A673 (cell line): ENCODE results near the gene KCNS3. TPM values are rescaled to one million over a fixed set of nuclear protein-coding genes. Genes with fewer than 3 reads are reported as not detected.

Experiments used
- BruUV-seq: library from RNA; stranded (reverse); fragments of 400-500 nt; replicated peaks from 2 replicates; lab custom pipeline; 2021; lab: Mats Ljungman, UMichigan
- CTCF ChIA-PET: fragments of 300-600 bp; sonication (Branson Sonifier 250); formaldehyde crosslinking; loops from one replicate; lab custom pipeline; 2022; ENCODE audit warnings: antibody characterized with exemption; lab: Charles Lee
- POLR2A ChIA-PET: fragments of 300-600 bp; sonication (Branson Sonifier 250); formaldehyde crosslinking; loops from one replicate; lab custom pipeline; 2022; ENCODE audit warnings: antibody characterized with exemption; ENCODE audit not compliant: low non-redundant PET; lab: Charles Lee
- DNase-seq: peaks from one replicate; pipeline ENCODE4 v3.0.0-alpha.2; 2015; ENCODE audit warnings: low spot score
- H3K27ac ChIP-seq: fragments of 200-600 bp; sonication (generic); 2 replicates; pipeline ENCODE4 v1.5.1; 2016; ENCODE audit warnings: mixed run types, low read depth, mild to moderate bottlenecking, mixed read lengths, antibody characterized with exemption, low read length; ENCODE audit not compliant: poor library complexity, severe bottlenecking
- H3K27me3 ChIP-seq: fragments of 200-600 bp; sonication (generic); replicated peaks from 2 replicates; pipeline ENCODE4 v1.6.1; 2017; ENCODE audit warnings: mixed run types, low read depth, mild to moderate bottlenecking, mixed read lengths, antibody characterized with exemption, low read length; ENCODE audit not compliant: insufficient read depth, poor library complexity
- H3K36me3 ChIP-seq: fragments of 200-600 bp; sonication (generic); 2 replicates; pipeline ENCODE4 v1.6.1; 2016; ENCODE audit warnings: mixed run types, mild to moderate bottlenecking, mixed read lengths, antibody characterized with exemption, low read length; ENCODE audit not compliant: insufficient read depth, poor library complexity, severe bottlenecking
- H3K4me1 ChIP-seq: fragments of 200-600 bp; sonication (generic); 2 replicates; pipeline ENCODE4 v1.6.1; 2017; ENCODE audit warnings: mixed run types, mild to moderate bottlenecking, mixed read lengths, antibody characterized with exemption, low read length; ENCODE audit not compliant: insufficient read depth, poor library complexity, severe bottlenecking
- H3K4me3 ChIP-seq: fragments of 200-600 bp; sonication (generic); 2 replicates; pipeline ENCODE4 v1.5.1; 2016; ENCODE audit warnings: low read depth, mixed run types, mild to moderate bottlenecking, mixed read lengths, low read length; ENCODE audit not compliant: poor library complexity, severe bottlenecking
- H3K9me3 ChIP-seq: fragments of 200-600 bp; sonication (generic); 2 replicates; pipeline ENCODE4 v1.6.1; 2016; ENCODE audit warnings: mixed run types, low read depth, mild to moderate bottlenecking, mixed read lengths, antibody characterized with exemption, low read length; ENCODE audit not compliant: poor library complexity, severe bottlenecking
- CTCF ChIP-seq: fragments of 300-800, 200-600 bp; sonication (generic); conservative IDR thresholded peaks from 2 replicates; pipeline ENCODE4 v1.5.1; 2017; ENCODE audit warnings: low read depth, mild to moderate bottlenecking, antibody characterized with exemption, low read length, moderate library complexity, mixed read lengths
- EZH2 ChIP-seq: fragments of 200-600 bp; sonication (generic); IDR thresholded peaks from 2 replicates; pipeline ENCODE4 v1.6.1; 2017; ENCODE audit warnings: borderline replicate concordance, low read depth, mild to moderate bottlenecking, mixed read lengths, antibody characterized with exemption, low read length; ENCODE audit not compliant: poor library complexity, severe bottlenecking
- intact Hi-C: fragments of 100-400 bp; cut with micrococcal nuclease; formaldehyde crosslinking; loops from one replicate; pipeline ENCODE4 v1.10.0; 2022; ENCODE audit not compliant: unreplicated experiment
- total RNA-seq: library from RNA; stranded (reverse); gene quantifications from 2 replicates; pipeline ENCODE4 v1.2.3, GENCODE V29; 2021

Gene KCNS3
- total RNA-seq, 1 experiment from 2014 or later, result 12.7 TPM

- CTCF ChIA-PET, result no interaction called here
- H3K9me3 ChIP-seq, result no peaks in the 10 kb centered on the region
- POLR2A ChIA-PET, result interaction anchor here (0.7 kb wide), 1 partner anchor 16 kb away, joined by 3 read pairs; no protein-coding TSS in a partner anchor
- no peak overlapping the region for H3K27ac ChIP-seq
- no peak for DNase-seq
- BruUV-seq, result no TSS peak
- no peak for TF ChIP-seq EZH2
- TF ChIP-seq CTCF, result no peak
- peaks cover 5% of the 10 kb centered on the region for H3K4me1 ChIP-seq
- no peaks in the 10 kb centered on the region for H3K36me3 ChIP-seq
- H3K27me3 ChIP-seq, result no peaks in the 10 kb centered on the region
- intact Hi-C loops, result loop anchor here (5.0 to 10.0 kb wide), 2 partner anchors 261 to 389 kb away; no protein-coding TSS in a partner anchor
- no peak overlapping the region for H3K4me3 ChIP-seq
These were observed 24.7 kb upstream of the KCNS3 start for GRCh38 chr2:17853799-17854198.

- peak; percentile 72 for DNase-seq
- CTCF ChIA-PET, result no interaction called here
- Histone ChIP-seq H3K27ac (no peak overlapping the region), H3K27me3 (no peaks in the 10 kb centered on the region), H3K4me1 (no peaks in the 10 kb centered on the region), H3K4me3 (no peak overlapping the region), H3K36me3 (no peaks in the 10 kb centered on the region), H3K9me3 (no peaks in the 10 kb centered on the region)
- no TSS peak for BruUV-seq
- TF ChIP-seq CTCF (no peak), EZH2 (no peak)
- POLR2A ChIA-PET, result no interaction called here
- intact Hi-C loops, result loop anchor here (10.0 kb wide), 1 partner anchor 258 kb away; no protein-coding TSS in a partner anchor
These were observed 21.4 kb upstream of the KCNS3 start for GRCh38 chr2:17857021-17857420.

GRCh38 chr2:17858064-17858463 is 20.4 kb upstream of the KCNS3 start:
- no peak for DNase-seq
- CTCF ChIA-PET, result no interaction called here
- no peaks in the 10 kb centered on the region for H3K9me3 ChIP-seq
- H3K4me3 ChIP-seq, result no peak overlapping the region
- TF ChIP-seq EZH2 (no peak), CTCF (no peak)
- H3K4me1 ChIP-seq, result no peaks in the 10 kb centered on the region
- no TSS peak for BruUV-seq
- H3K27me3 ChIP-seq, result no peaks in the 10 kb centered on the region
- intact Hi-C loops, result loop anchor here (10.0 kb wide), 1 partner anchor 257 kb away; no protein-coding TSS in a partner anchor
- POLR2A ChIA-PET, result no interaction called here
- no peak overlapping the region for H3K27ac ChIP-seq
- no peaks in the 10 kb centered on the region for H3K36me3 ChIP-seq
